GM21717 (cell line): ENCODE results near the gene VEPH1.

ENCODE experiments used
- ATAC-seq: cut with Tn5 transposase; IDR thresholded peaks from one replicate; pipeline ENCODE4 v1.9.1; 2021; ENCODE audit warnings: mild to moderate bottlenecking, moderate library complexity; ENCODE audit not compliant: unreplicated experiment

Gene VEPH1

GRCh38 chr3:157502916-157503595, at the start of gene VEPH1:
Gene VEPH1, minus strand, starts transcription at chr3:157503416. Its CDS starts 8,067 bp downstream, at chr3:157495349.
- ATAC-seq: no peak

DNA sequence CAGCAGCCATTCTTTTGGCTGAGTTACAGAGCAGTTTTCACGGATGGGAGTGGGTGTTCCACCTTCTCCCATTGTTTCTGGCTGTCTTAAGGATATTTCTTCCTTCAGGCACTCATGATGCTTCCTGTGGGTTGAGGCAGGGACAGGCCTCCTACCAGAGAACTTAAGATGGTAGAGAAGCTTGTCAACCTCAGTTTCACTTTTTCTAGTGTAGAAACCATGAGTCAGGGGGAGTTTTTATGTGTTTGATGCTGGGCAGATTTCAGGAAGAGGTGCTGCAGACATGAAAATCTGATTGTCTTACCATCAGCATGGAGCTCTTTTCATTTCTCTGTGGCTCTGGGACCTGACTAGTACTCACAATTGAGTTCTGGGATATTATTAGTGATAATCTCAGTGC, 48.7 kb upstream of the VEPH1 start:
- peak; percentile 81 for ATAC-seq

DNA sequence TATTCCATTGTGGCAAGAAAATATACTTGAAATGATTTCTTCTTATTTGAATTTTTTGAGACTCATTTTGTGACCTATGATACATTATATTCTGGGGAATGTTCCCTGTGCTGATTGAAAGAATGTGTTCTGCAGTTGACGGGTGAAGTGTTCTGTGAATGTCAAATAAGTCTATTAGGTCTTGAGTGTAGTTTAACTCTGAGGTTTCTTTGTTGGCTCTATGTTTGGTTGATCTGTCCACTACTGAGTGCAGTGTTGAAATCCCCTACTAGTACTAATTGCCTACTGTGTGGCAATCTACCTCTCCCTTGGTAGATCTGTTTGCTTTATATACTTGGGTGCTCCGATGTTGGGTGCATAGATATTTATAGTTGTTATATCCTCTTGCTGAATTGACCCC, 46.3 kb upstream of the VEPH1 start:
- no peak for ATAC-seq

- no peak for ATAC-seq
Observed at GRCh38 chr3:157544501-157545130, 41.4 kb upstream of the VEPH1 start.

- no peak for ATAC-seq
Observed at GRCh38 chr3:157543501-157544035, 40.4 kb upstream of the VEPH1 start.

GRCh38 chr3:157542711-157543500, 39.7 kb upstream of the VEPH1 start:
- no peak for ATAC-seq

- no peak for ATAC-seq
Observed at GRCh38 chr3:157541506-157542236, 38.5 kb upstream of the VEPH1 start.

DNA sequence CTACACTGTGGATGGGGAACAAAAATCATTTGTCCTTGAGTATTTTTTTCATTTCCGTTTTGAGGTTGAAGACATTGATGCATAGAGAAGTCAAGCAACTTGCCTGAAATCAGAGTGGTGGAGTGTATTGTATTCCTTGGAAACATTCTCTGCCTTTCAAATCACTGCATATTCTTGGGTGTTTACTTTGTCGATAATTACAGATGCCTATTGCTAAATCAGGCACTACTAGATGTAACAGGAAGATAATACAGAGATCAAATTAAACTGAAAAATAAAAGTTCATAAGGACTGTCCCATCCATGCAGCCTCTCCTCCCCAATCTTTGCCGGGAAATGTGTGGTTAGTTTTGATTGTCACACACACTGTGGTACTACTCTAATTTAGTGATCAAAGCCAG, 37.4 kb upstream of the VEPH1 start:
- ATAC-seq: no peak

DNA sequence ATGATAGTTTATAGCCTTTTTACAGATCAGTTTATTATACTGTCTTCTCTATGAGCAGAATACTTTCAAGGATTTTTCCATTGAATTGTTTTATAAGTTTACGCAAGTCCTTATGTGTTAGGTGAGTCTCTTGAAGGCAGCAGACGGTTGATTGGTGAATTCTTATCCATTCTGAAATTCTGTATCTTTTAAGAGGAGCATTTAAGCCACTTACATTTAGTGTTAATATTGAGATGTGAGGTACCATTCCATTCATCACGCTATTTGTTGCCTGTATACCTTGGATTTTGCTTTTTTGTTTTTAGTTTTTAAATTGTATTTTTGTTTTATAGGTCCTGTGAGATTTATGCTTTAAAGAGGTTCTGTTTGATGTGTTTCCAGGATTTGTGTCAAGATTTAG, 32.5 kb upstream of the VEPH1 start:
- no peak for ATAC-seq

- no peak for ATAC-seq
Observed at GRCh38 chr3:157534725-157535161, 31.5 kb upstream of the VEPH1 start.

- ATAC-seq: no peak
Observed at GRCh38 chr3:157533298-157534070, 30.3 kb upstream of the VEPH1 start.

DNA sequence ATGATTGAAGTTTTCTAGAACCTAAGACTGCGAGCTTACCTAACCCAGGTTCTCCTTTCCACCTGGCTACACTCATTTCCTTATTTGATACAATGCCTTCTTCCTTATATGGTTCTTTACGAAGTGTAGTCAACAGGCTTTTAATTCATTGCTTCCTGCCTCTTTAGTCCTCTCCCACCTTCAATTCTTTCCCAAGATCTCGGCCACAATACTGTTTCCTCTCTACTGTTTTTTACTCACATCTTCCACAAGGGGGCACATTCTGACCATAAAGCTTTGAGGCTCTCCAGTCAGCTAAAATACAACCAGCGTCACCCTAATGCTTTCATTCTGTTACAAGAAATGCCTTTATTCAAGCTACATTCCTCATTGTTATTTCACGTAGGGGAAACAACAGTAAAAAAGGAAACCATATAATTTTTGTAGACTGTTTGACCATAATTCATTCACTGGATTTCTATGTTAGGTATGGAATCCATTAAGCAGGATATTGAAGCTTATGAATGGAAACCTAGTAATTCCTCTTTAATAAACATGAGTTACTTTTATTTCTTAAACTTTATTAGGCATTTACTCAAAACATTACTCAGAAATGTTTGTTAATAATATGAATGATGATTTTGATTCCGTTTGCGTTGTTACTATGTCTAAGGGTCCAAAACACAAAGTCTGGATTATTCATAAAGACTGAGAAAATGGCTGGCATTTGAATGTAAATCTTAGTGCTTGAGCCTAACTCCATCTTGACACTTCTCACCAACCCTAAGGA, 29.5 kb upstream of the VEPH1 start:
- peak; percentile 78 for ATAC-seq

- no peak for ATAC-seq
Observed at GRCh38 chr3:157531771-157532170, 28.6 kb upstream of the VEPH1 start.

GRCh38 chr3:157531301-157531660, 28.1 kb upstream of the VEPH1 start:
- no peak for ATAC-seq

DNA sequence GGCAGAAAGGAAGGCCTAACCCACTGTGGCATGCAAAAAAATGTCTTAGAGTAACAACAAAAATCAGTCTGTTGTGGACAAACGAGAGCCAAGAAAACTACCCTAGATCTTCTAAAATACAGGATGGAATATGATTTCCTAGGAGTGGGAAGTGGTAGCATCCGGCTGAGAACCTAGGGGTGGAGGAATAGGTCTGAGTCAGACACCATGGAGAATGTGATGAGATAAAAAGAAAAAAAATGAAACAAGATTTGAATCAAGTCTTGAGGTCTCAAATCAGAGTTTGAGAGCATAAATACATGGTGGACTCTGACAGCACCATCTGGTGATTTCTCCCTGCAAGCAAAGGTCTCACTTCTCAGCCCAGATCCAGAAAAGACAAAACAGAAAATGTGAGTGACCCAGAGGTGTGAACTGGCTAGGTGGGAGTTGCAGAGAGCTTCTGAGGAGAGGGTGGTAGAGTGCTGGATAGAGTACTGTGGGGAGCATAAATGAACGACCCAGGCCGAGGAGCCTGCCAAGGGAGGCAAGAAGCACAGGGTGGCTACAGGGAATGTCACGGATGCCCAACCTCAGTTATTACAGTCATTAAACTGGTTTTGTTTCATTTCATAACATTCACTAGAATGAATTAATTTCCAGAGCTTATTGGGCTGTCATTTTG, 27.6 kb upstream of the VEPH1 start:
- ATAC-seq: no peak

DNA sequence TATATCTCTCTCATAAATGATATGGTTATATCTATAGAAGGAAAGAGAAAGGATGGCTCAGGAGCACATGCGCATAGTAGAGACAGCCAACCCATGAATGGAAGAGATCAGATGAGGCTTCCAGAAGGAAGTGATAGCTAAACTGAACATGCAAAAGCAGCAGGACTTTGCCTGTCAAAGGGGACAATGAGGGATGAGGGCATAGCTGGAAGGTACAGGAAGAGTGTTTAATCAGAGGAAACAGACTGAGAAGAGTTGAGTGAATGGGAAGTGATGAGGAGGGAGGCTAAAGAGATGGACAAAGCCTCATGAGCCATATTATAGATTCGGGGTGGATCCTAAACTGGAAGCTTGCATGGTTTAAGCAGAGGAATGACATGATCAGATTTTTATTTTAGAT, 26.5 kb upstream of the VEPH1 start:
- no peak for ATAC-seq

- no peak for ATAC-seq
Observed at GRCh38 chr3:157529085-157529484, 25.9 kb upstream of the VEPH1 start.

- ATAC-seq: no peak
Observed at GRCh38 chr3:157527131-157527881, 24.1 kb upstream of the VEPH1 start.
